C4-2B (cell line): ENCODE data around the gene FAM13C.
"Not testable (repeated sequence)": the region's sequence is repeated elsewhere in the genome, so short reads cannot be mapped to it uniquely, and the experiment has no call there.

ENCODE experiments used
- CTCF ChIP-seq: fragments of 450-650 bp; conservative IDR thresholded peaks from 2 replicates; pipeline ENCODE4 v1.5.1; 2017; ENCODE audit warnings: mild to moderate bottlenecking
- ZFX ChIP-seq: fragments of 450-650 bp; IDR thresholded peaks from 2 replicates; pipeline ENCODE4 v1.6.1; 2017

- TF ChIP-seq CTCF, ZFX: not testable (repeated sequence)
Observed at GRCh38 chr10:59399329-59399728, 37.0 kb upstream of the FAM13C start.
